Peyer's patch (tissue), 4 donors: ENCODE measurements around the gene HDAC4. TPM values are rescaled to one million over a fixed set of nuclear protein-coding genes. Genes with fewer than 3 reads are reported as not detected.

Experiments
- DNase-seq, 3 donors: peaks; one replicate each; pipeline ENCODE4 v3.0.0-alpha.2; 2017 to 2019
- H3K27ac ChIP-seq, 4 donors: fragments of 200-600 bp; sonication (generic); one replicate each; pipeline ENCODE4 v1.5.1; 2016 to 2019
- H3K27me3 ChIP-seq, 2 donors: fragments of 200-600 bp; sonication (generic); one replicate each; pipeline ENCODE4 v1.5.1; 2019
- H3K36me3 ChIP-seq, 3 donors: fragments of 200-600 bp; sonication (generic); one replicate each; pipeline ENCODE4 v1.5.1; 2016 to 2019
- H3K4me1 ChIP-seq, 4 donors: fragments of 200-600 bp; sonication (generic); one replicate each; pipeline ENCODE4 v1.5.1; 2016 to 2019
- H3K4me3 ChIP-seq, 4 donors: fragments of 200-600 bp; sonication (generic); 1 replicate in 3 of 4; 2 replicates in 1 of 4; pipeline ENCODE4 v1.5.1; 2016 to 2019; ENCODE audit warnings: mild to moderate bottlenecking in 1 of 4
- H3K9me3 ChIP-seq, 4 donors: fragments of 200-600 bp; sonication (generic); one replicate each; pipeline ENCODE4 v1.5.1; 2016 to 2019; ENCODE audit warnings: mild to moderate bottlenecking in 1 of 4
- POLR2A ChIP-seq, 2 donors: fragments of 450-650 bp; IDR thresholded peaks; one replicate each; pipeline ENCODE4 v1.5.1; 2017; ENCODE audit warnings: antibody characterized with exemption in 2 of 2, mild to moderate bottlenecking in 2 of 2, moderate library complexity in 2 of 2
- total RNA-seq, 4 donors: library from RNA; depleted of rRNA; stranded (reverse); fragments of >200 nt; gene quantifications; one replicate each; pipeline ENCODE4 v1.1.0, GENCODE V29; 2016
- TF ChIP-seq, protein P1 (sequence below), 6 experiments: fragments of 450-650 bp in 4 of 6; fragments of 200-600 bp in 2 of 6; sonication (generic) in 1 of 6; IDR thresholded peaks; one replicate each; pipeline ENCODE4 v1.5.1; 2017 to 2019; ENCODE audit warnings: antibody characterized with exemption in 6 of 6, mild to moderate bottlenecking in 3 of 6, moderate library complexity in 1 of 6

HDAC4 gene
- total RNA-seq, 4 donors from 2014 or later, result 28.9 to 198 (median 102) TPM

DNA sequence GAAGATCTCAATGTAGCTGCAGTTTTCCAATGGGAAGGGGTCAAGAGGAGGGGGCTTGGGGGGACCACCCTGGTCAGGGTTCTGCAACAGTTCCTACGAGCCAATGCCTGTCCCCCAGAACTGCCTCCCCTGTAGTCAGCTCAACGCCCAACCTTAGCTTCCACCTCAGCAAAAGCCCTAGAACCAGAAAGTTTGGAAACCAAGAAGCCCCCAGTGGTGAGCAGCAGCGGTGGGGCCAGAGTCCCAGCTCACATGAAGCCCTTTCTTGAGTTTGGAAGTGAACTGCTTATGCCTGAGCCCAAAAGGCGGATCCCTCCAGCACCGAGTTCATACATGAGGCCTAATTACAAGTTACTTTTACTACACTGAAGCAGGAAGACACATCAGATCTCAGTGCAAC is 162.4 kb downstream of the HDAC4 start:
- TF ChIP-seq, protein P1, sequence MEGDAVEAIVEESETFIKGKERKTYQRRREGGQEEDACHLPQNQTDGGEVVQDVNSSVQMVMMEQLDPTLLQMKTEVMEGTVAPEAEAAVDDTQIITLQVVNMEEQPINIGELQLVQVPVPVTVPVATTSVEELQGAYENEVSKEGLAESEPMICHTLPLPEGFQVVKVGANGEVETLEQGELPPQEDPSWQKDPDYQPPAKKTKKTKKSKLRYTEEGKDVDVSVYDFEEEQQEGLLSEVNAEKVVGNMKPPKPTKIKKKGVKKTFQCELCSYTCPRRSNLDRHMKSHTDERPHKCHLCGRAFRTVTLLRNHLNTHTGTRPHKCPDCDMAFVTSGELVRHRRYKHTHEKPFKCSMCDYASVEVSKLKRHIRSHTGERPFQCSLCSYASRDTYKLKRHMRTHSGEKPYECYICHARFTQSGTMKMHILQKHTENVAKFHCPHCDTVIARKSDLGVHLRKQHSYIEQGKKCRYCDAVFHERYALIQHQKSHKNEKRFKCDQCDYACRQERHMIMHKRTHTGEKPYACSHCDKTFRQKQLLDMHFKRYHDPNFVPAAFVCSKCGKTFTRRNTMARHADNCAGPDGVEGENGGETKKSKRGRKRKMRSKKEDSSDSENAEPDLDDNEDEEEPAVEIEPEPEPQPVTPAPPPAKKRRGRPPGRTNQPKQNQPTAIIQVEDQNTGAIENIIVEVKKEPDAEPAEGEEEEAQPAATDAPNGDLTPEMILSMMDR (IDR thresholded peaks at IDR 0.05), result no peak
- TF ChIP-seq POLR2A (IDR thresholded peaks at IDR 0.05), result no peak
- H3K9me3 ChIP-seq, result no peaks in the 10 kb centered on the region
- H3K4me1 ChIP-seq, result peaks cover 0 to 22% (median 2%) of the 10 kb centered on the region in 4 donors
- H3K27me3 ChIP-seq, result no peaks in the 10 kb centered on the region
- H3K36me3 ChIP-seq, result no peaks in the 10 kb centered on the region
- peak in 1 of 3 donors; percentile 29 for DNase-seq
- no peak overlapping the region for H3K4me3 ChIP-seq
- no peak overlapping the region for H3K27ac ChIP-seq

DNA sequence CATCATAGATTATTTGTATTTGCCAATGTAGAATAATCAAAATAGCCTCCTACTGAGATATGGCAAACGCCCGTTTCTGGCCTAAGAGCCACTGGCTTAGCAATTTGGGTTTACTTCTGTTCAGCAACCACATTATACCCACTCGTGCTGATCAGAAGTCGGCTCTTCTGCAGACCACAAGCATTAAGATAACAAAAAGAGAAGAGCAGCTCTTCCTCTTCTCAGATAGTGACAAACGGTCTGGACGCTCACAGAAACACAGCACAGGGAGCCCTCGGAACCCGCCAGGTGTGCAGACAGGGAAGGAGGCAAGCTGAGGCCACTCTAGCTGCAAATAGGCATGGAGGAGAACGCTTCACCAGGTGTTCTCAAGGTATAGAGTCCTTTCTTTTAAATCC is 164.0 kb downstream of the HDAC4 start:
- H3K27me3 ChIP-seq, result no peaks in the 10 kb centered on the region
- no peak for TF ChIP-seq POLR2A (IDR thresholded peaks at IDR 0.05)
- TF ChIP-seq, protein P1 (IDR thresholded peaks at IDR 0.05), result no peak
- peaks cover 0 to 22% (median 2%) of the 10 kb centered on the region in 4 donors for H3K4me1 ChIP-seq
- peak in 1 of 3 donors; percentile 45 for DNase-seq
- no peak overlapping the region for H3K4me3 ChIP-seq
- no peaks in the 10 kb centered on the region for H3K36me3 ChIP-seq
- H3K27ac ChIP-seq, result peak overlapping the region in 1 of 4 donors; percentile 43
- H3K9me3 ChIP-seq, result no peaks in the 10 kb centered on the region

DNA sequence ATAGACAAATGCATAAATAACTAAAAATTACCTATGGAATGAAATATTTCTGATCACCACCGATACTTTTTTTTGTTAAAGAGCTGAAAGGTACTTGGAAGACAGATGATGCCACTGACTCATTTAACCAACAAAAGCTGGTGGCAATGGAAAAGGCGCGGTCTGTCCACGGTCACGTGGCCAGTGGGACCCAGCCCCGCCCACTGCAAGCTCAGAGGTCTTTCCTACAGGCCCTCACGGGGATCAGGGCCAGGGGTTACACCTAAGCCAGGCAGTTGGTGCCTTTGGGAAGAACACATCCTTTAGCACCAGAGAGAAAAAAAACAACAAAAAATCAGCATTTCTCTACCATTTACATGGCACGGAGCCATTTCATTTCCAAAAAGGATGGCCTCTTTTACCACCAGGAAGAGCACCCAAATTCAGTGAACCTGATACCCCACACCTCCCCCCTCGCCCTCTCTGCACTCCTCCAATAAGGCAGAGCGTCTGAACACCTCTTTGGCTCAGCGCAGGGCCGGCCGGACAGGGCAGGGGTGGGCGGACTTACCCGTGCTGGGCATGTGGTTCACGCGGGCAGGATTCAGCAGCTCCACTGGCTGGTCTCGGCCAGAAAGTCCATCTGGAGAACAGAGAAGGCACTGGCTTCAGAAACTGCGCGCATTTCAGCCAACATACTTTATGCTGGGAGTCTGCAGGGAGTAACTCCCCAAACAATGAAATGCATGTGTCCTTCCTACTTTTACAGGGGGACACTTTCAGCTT is 164.6 kb downstream of the HDAC4 start:
- peaks cover 0 to 21% (median 2%) of the 10 kb centered on the region in 4 donors for H3K4me1 ChIP-seq
- H3K9me3 ChIP-seq, result no peaks in the 10 kb centered on the region
- H3K27me3 ChIP-seq, result no peaks in the 10 kb centered on the region
- H3K36me3 ChIP-seq, result no peaks in the 10 kb centered on the region
- peak overlapping the region in 1 of 4 donors; percentile 43 for H3K27ac ChIP-seq
- peak in 1 of 3 donors; percentile 46 for DNase-seq
- no peak overlapping the region for H3K4me3 ChIP-seq
- TF ChIP-seq POLR2A (IDR thresholded peaks at IDR 0.05), result no peak
- TF ChIP-seq, protein P1 (IDR thresholded peaks at IDR 0.05), result no peak

DNA sequence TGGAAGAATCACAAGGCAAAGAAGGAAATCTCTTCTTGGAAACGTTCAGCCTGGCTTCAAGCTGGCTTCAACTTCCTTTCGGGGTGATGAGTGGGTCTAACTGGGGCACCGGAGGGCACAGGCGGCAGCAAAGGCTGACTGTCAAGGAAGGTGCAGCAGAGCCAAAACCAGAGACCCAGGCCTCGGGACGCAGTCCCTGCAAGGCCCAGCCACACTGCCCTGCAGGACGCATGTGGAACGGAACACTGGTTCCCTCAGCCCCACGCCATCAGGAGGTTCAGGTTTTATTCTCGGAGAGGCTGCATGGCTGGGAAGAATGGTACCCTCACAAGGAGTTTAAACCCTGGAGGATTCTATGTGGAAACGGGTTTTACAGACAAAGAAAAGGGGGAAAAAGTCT is 165.5 kb downstream of the HDAC4 start:
- DNase-seq, result peak in 1 of 3 donors; percentile 28
- H3K4me3 ChIP-seq, result no peak overlapping the region
- H3K9me3 ChIP-seq, result no peaks in the 10 kb centered on the region
- peaks cover 0 to 18% (median 0%) of the 10 kb centered on the region in 4 donors for H3K4me1 ChIP-seq
- H3K36me3 ChIP-seq, result no peaks in the 10 kb centered on the region
- TF ChIP-seq, protein P1 (IDR thresholded peaks at IDR 0.05), result no peak
- TF ChIP-seq POLR2A (IDR thresholded peaks at IDR 0.05), result no peak
- no peaks in the 10 kb centered on the region for H3K27me3 ChIP-seq
- peak overlapping the region in 2 of 4 donors; percentile 17 to 22 for H3K27ac ChIP-seq

DNA sequence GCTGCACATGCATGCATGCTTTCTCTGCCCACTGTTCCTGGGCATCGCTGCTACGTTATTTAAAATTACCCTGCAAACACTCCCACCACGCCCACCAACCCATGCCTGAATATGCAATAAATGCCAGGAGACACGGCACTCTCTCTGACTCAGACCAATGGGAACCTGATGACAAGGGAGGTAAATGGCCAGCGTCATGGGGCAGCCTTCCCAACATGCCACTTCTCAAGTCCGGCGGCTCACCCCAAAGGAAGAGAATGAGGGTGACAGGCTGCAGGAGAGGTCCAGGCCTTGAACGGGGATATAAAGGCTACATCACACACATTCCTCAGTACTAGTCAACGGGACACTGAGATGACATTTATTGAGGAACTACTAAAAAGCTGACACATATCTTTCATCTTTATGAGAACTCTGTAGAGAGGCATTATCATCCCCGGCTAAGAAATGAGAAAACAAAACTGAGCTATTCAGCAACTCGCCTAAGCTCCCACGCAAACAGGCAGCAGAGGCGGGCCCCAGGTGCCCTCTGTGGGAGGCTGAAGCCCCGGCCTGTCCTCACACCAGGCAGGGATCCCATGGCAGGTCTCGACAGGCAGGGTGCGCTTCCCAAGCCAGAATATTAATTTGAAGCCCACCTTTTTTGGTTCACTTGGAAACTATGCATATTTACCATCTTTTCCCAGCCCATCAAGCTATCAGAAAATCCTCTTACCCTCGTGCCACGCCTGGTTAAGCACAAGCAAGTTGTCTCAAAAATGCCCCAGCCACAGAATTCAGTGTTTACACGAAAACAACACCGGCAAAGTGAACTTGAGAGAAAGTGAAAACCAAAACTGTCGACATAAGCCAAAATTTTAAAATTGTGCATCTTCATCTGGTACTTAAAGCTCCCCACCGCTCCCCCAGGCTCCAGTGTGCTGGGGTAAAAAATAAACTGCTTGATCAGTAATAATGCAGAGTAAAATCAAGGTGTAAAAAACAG is 166.3 kb downstream of the HDAC4 start:
- H3K4me1 ChIP-seq, result peaks cover 0 to 12% (median 0%) of the 10 kb centered on the region in 4 donors
- H3K36me3 ChIP-seq, result no peaks in the 10 kb centered on the region
- H3K9me3 ChIP-seq, result no peaks in the 10 kb centered on the region
- no peaks in the 10 kb centered on the region for H3K27me3 ChIP-seq
- no peak overlapping the region for H3K4me3 ChIP-seq
- no peak for TF ChIP-seq POLR2A (IDR thresholded peaks at IDR 0.05)
- TF ChIP-seq, protein P1 (IDR thresholded peaks at IDR 0.05), result no peak
- H3K27ac ChIP-seq, result peak overlapping the region in 2 of 4 donors; percentile 22 to 25
- DNase-seq, result peak in 1 of 3 donors; percentile 42
